Parietal lobe (tissue), 2 donors: ENCODE measurements around the gene SLC35D3. TPM values are rescaled to one million over a fixed set of nuclear protein-coding genes. Genes with fewer than 3 reads are reported as not detected.

Experiments used
- small RNA-seq: library from RNA; depleted of rRNA; stranded (forward); fragments of <200 nt; gene quantifications from one replicate; pipeline ENCODE3, GENCODE V24; 2014; ENCODE audit warnings: low replicate concordance
- total RNA-seq: library from RNA; depleted of rRNA; stranded (reverse); fragments of >200 nt; gene quantifications from one replicate; pipeline ENCODE4 v1.2.3, GENCODE V29; 2014

SLC35D3 gene, protein sequence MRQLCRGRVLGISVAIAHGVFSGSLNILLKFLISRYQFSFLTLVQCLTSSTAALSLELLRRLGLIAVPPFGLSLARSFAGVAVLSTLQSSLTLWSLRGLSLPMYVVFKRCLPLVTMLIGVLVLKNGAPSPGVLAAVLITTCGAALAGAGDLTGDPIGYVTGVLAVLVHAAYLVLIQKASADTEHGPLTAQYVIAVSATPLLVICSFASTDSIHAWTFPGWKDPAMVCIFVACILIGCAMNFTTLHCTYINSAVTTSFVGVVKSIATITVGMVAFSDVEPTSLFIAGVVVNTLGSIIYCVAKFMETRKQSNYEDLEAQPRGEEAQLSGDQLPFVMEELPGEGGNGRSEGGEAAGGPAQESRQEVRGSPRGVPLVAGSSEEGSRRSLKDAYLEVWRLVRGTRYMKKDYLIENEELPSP
- not detected for total RNA-seq

DNA sequence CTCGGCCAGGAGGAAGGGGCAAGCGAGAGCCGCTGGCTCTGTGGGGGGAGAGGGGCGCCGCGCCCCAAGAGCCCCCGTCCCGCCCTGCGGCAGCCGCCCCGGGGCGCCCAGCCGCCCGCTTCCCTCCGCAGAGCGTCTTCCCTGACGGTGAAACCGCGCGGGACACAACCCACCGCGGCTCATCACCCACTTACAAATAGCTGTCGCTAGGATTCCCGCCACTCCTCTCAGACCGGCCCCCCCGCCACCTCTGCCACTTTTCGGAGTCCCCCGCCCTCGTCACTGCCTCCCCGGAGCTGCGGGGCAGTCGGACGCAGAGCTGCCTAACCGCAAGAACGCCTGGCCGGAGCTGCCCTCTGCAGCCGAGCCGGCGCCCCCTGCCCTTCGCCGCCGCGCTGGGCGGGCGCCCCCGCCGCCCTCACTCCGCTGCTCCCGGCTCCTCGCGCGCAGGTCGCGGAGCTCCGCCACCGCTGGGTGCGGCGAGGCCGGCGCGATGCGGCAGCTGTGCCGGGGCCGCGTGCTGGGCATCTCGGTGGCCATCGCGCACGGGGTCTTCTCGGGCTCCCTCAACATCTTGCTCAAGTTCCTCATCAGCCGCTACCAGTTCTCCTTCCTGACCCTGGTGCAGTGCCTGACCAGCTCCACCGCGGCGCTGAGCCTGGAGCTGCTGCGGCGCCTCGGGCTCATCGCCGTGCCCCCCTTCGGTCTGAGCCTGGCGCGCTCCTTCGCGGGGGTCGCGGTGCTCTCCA, at the start of gene SLC35D3:
TSS of gene SLC35D3 (plus strand) at position 366 of the 749 bp plus-strand sequence. CDS start at position 494, 128 bp downstream.

Small RNA genes within 50 kb of the gene (small RNA-seq; reads per million reads assigned to genes)
- gene RF00019 (not detected), gene RPL35AP3 (not detected)

Other genes with a start within 250 kb of the SLC35D3 start
- gene MAP3K5, start 129.8 kb upstream of the SLC35D3 start, total RNA-seq: 8.5 TPM
- 5.6 TPM for gene PEX7, start 99.7 kb upstream of the SLC35D3 start, total RNA-seq
- gene IL20RA, start 122.7 kb downstream of the SLC35D3 start, total RNA-seq: not detected